Activated naive CD4-positive, alpha-beta T cell treated with anti-CD3 and anti-CD28 coated beads, Interleukin-2, amount 10 ng/mL, durations not matched to agents 7 days and 5 days (primary cell): ENCODE measurements around the gene XAGE3.
"Not testable (repeated sequence)": the region's sequence is repeated elsewhere in the genome, so short reads cannot be mapped to it uniquely, and the experiment has no call there.

ENCODE experiments used
- CTCF ChIA-PET: fragments of 350-600 bp; sonication (Branson Sonifier 250); formaldehyde crosslinking; loops from one replicate; lab custom pipeline; 2021; ENCODE audit warnings: antibody characterized with exemption; lab: Charles Lee
- DNase-seq: peaks from one replicate; pipeline ENCODE4 v3.0.0-alpha.2; 2020
- H3K27ac Mint-ChIP-seq: one replicate; pipeline ENCODE4 v1.8.0; 2021; ENCODE audit warnings: mild to moderate bottlenecking, moderate library complexity, mixed read lengths
- H3K27me3 Mint-ChIP-seq: one replicate; pipeline ENCODE4 v1.8.0; 2021; ENCODE audit warnings: mild to moderate bottlenecking, mixed read lengths
- H3K36me3 Mint-ChIP-seq: one replicate; pipeline ENCODE4 v1.8.0; 2021; ENCODE audit warnings: mixed read lengths
- H3K4me1 Mint-ChIP-seq: one replicate; pipeline ENCODE4 v1.8.0; 2021; ENCODE audit warnings: mixed read lengths
- H3K4me3 Mint-ChIP-seq: one replicate; pipeline ENCODE4 v1.8.0; 2021; ENCODE audit warnings: mild to moderate bottlenecking, moderate library complexity, mixed read lengths
- H3K9me3 Mint-ChIP-seq: one replicate; pipeline ENCODE4 v1.8.0; 2021; ENCODE audit warnings: mixed read lengths

XAGE3 gene

GRCh38 chrX:52867610-52868348 lies at the start of gene XAGE3:
Gene XAGE3 (minus strand): TSS chrX:52868083. CDS start chrX:52867133, 950 bp downstream.
- Mint-ChIP-seq H3K27me3 (peaks cover 8% of the 10 kb centered on the region), H3K4me3 (no peak within 1 kb of the TSS), H3K9me3 (no peaks in the 10 kb centered on the region), H3K27ac (no peak within 1 kb of the TSS), H3K36me3 (no peaks in the 10 kb centered on the region), H3K4me1 (no peaks in the 10 kb centered on the region)
- no peak for DNase-seq
- CTCF ChIA-PET = no interaction called here

- H3K27me3 Mint-ChIP-seq, H3K4me1 Mint-ChIP-seq, H3K9me3 Mint-ChIP-seq, H3K36me3 Mint-ChIP-seq, H3K27ac Mint-ChIP-seq, H3K4me3 Mint-ChIP-seq, DNase-seq, CTCF ChIA-PET: not testable (repeated sequence)
Measured at GRCh38 chrX:52914704-52915103, 46.8 kb upstream of the XAGE3 start.

- H3K27ac Mint-ChIP-seq, DNase-seq, H3K36me3 Mint-ChIP-seq, CTCF ChIA-PET, H3K27me3 Mint-ChIP-seq, H3K9me3 Mint-ChIP-seq, H3K4me3 Mint-ChIP-seq, H3K4me1 Mint-ChIP-seq: not testable (repeated sequence)
Measured at GRCh38 chrX:52913681-52914080, 45.8 kb upstream of the XAGE3 start.

GRCh38 chrX:52909313-52909969 lies 41.6 kb upstream of the XAGE3 start:
- H3K27ac Mint-ChIP-seq, H3K36me3 Mint-ChIP-seq, H3K4me1 Mint-ChIP-seq, CTCF ChIA-PET, H3K4me3 Mint-ChIP-seq, H3K27me3 Mint-ChIP-seq, DNase-seq, H3K9me3 Mint-ChIP-seq: not testable (repeated sequence)

- H3K9me3 Mint-ChIP-seq, DNase-seq, H3K4me1 Mint-ChIP-seq, H3K27me3 Mint-ChIP-seq, H3K36me3 Mint-ChIP-seq, H3K27ac Mint-ChIP-seq, CTCF ChIA-PET, H3K4me3 Mint-ChIP-seq: not testable (repeated sequence)
Measured at GRCh38 chrX:52907900-52908299, 40.0 kb upstream of the XAGE3 start.

- DNase-seq, H3K4me3 Mint-ChIP-seq, CTCF ChIA-PET, H3K27me3 Mint-ChIP-seq, H3K9me3 Mint-ChIP-seq, H3K4me1 Mint-ChIP-seq, H3K36me3 Mint-ChIP-seq, H3K27ac Mint-ChIP-seq: not testable (repeated sequence)
Measured at GRCh38 chrX:52907137-52907536, 39.3 kb upstream of the XAGE3 start.

GRCh38 chrX:52906072-52906471 lies 38.2 kb upstream of the XAGE3 start:
- H3K4me1 Mint-ChIP-seq, H3K4me3 Mint-ChIP-seq, H3K36me3 Mint-ChIP-seq, DNase-seq, CTCF ChIA-PET, H3K27me3 Mint-ChIP-seq, H3K27ac Mint-ChIP-seq, H3K9me3 Mint-ChIP-seq: not testable (repeated sequence)

- CTCF ChIA-PET, H3K27ac Mint-ChIP-seq, H3K36me3 Mint-ChIP-seq, H3K27me3 Mint-ChIP-seq, H3K4me1 Mint-ChIP-seq, H3K4me3 Mint-ChIP-seq, DNase-seq, H3K9me3 Mint-ChIP-seq: not testable (repeated sequence)
Measured at GRCh38 chrX:52905531-52905930, 37.6 kb upstream of the XAGE3 start.

- H3K4me3 Mint-ChIP-seq, DNase-seq, H3K9me3 Mint-ChIP-seq, H3K27me3 Mint-ChIP-seq, H3K4me1 Mint-ChIP-seq, H3K36me3 Mint-ChIP-seq, CTCF ChIA-PET, H3K27ac Mint-ChIP-seq: not testable (repeated sequence)
Measured at GRCh38 chrX:52896855-52897709, 29.2 kb upstream of the XAGE3 start, which contains the start of gene FAM156B. Gene FAM156B (plus strand): TSS chrX:52897330. CDS start chrX:52907226, 9,896 bp downstream.

- H3K36me3 Mint-ChIP-seq, H3K4me1 Mint-ChIP-seq, H3K27ac Mint-ChIP-seq, H3K27me3 Mint-ChIP-seq, H3K9me3 Mint-ChIP-seq, DNase-seq, H3K4me3 Mint-ChIP-seq, CTCF ChIA-PET: not testable (repeated sequence)
Measured at GRCh38 chrX:52896438-52896837, 28.6 kb upstream of the XAGE3 start.

- H3K4me3 Mint-ChIP-seq, CTCF ChIA-PET, H3K27ac Mint-ChIP-seq, H3K9me3 Mint-ChIP-seq, H3K4me1 Mint-ChIP-seq, H3K36me3 Mint-ChIP-seq, DNase-seq, H3K27me3 Mint-ChIP-seq: not testable (repeated sequence)
Measured at GRCh38 chrX:52888090-52888489, 20.2 kb upstream of the XAGE3 start.

GRCh38 chrX:52887459-52887858 lies 19.6 kb upstream of the XAGE3 start:
- H3K9me3 Mint-ChIP-seq, H3K27ac Mint-ChIP-seq, H3K4me1 Mint-ChIP-seq, DNase-seq, H3K4me3 Mint-ChIP-seq, H3K36me3 Mint-ChIP-seq, CTCF ChIA-PET, H3K27me3 Mint-ChIP-seq: not testable (repeated sequence)

GRCh38 chrX:52876386-52876785 lies 8.5 kb upstream of the XAGE3 start:
- CTCF ChIA-PET, DNase-seq, H3K27ac Mint-ChIP-seq, H3K4me3 Mint-ChIP-seq, H3K27me3 Mint-ChIP-seq, H3K36me3 Mint-ChIP-seq, H3K4me1 Mint-ChIP-seq, H3K9me3 Mint-ChIP-seq: not testable (repeated sequence)

GRCh38 chrX:52875436-52875835 lies 7.6 kb upstream of the XAGE3 start:
- H3K27me3 Mint-ChIP-seq, CTCF ChIA-PET, H3K36me3 Mint-ChIP-seq: not testable (repeated sequence)

More at GRCh38 chrX:52875436-52875835, 7.6 kb upstream of the XAGE3 start:
- DNase-seq, H3K9me3 Mint-ChIP-seq, H3K27ac Mint-ChIP-seq, H3K4me1 Mint-ChIP-seq, H3K4me3 Mint-ChIP-seq: not testable (repeated sequence)
